Naive thymus-derived CD8-positive, alpha-beta T cell (primary cell): ENCODE results near the gene TRIM24. TPM values are rescaled to one million over a fixed set of nuclear protein-coding genes. Genes with fewer than 3 reads are reported as not detected.

Experiments
- ATAC-seq, 2 donors: fragments of 150-1000 bp; cut with Tn5 transposase in 1 of 2; sonication (Bioruptor Pico), chemical (Tn5 transposase) in 1 of 2; 1 replicate in 1 of 2; 2 replicates in 1 of 2; pipeline ENCODE4 v1.10.0; 2021; ENCODE audit warnings: mild to moderate bottlenecking in 2 of 2, moderate library complexity in 2 of 2
- POLR2A ChIA-PET: fragments of 350-600 bp; sonication (Branson Sonifier 250); formaldehyde crosslinking; loops from one replicate; lab custom pipeline; 2021; ENCODE audit warnings: antibody characterized with exemption; lab: Charles Lee
- DNase-seq, 10 donors: peaks; one replicate each; pipeline versions ENCODE4 v3.0.0 to v3.0.0-alpha.2; 2020 to 2022
- H3K27ac Mint-ChIP-seq, 10 donors: one replicate each; pipeline ENCODE4 v1.8.0; 2020 to 2022; ENCODE audit warnings: mild to moderate bottlenecking in 10 of 10, mixed read lengths in 10 of 10, moderate library complexity in 4 of 10, inconsistent platforms in 1 of 10
- H3K27me3 Mint-ChIP-seq, 5 donors: one replicate each; pipeline ENCODE4 v1.8.0; 2021 to 2022; ENCODE audit warnings: mixed read lengths in 5 of 5
- H3K36me3 Mint-ChIP-seq, 3 donors: one replicate each; pipeline ENCODE4 v1.8.0; 2020 to 2022; ENCODE audit warnings: mixed read lengths in 3 of 3, mild to moderate bottlenecking in 2 of 3, inconsistent platforms in 1 of 3
- H3K4me1 Mint-ChIP-seq, 4 donors: one replicate each; pipeline ENCODE4 v1.8.0; 2021 to 2022; ENCODE audit warnings: mixed read lengths in 4 of 4
- H3K4me3 Mint-ChIP-seq, 10 donors: one replicate each; pipeline ENCODE4 v1.8.0; 2020 to 2022; ENCODE audit warnings: mild to moderate bottlenecking in 10 of 10, mixed read lengths in 10 of 10, moderate library complexity in 6 of 10, inconsistent platforms in 1 of 10
- H3K9me3 Mint-ChIP-seq, 9 donors: one replicate each; pipeline ENCODE4 v1.8.0; 2020 to 2022; ENCODE audit warnings: mixed read lengths in 9 of 9, mild to moderate bottlenecking in 3 of 9, inconsistent platforms in 1 of 9, moderate library complexity in 1 of 9
- polyA plus RNA-seq, 3 donors: library from polyadenylated mRNA; unstranded; fragments of 300-500 nt; fragmentation: Illumina TruSeq; gene quantifications; one replicate each; pipeline ENCODE4 v1.2.3, GENCODE V29; 2021
- total RNA-seq, 8 experiments: library from RNA in 2 of 8; stranded (reverse) in 2 of 8; gene quantifications; one replicate each; pipeline ENCODE4 v1.2.3 and lab custom pipeline; 2021 to 2026

The TRIM24 gene
- total and polyA plus RNA-seq, 5 experiments from 2014 or later: 5.8 to 24.0 (median 12.2) TPM

- H3K27me3 Mint-ChIP-seq: peaks cover 0 to under 1% (median 0%) of the 10 kb centered on the region in 5 donors
- ATAC-seq: no peak
Measured at GRCh38 chr7:138595454-138595853, 135.4 kb downstream of the TRIM24 start.

GRCh38 chr7:138602451-138602850, 142.4 kb downstream of the TRIM24 start:
- DNase-seq: no peak
- Mint-ChIP-seq H3K9me3 (no peaks in the 10 kb centered on the region), H3K4me1 (peaks cover under 1 to 12% (median 8%) of the 10 kb centered on the region in 4 donors), H3K27ac (peak overlapping the region in 2 of 10 donors; percentile 45), H3K4me3 (no peak overlapping the region), H3K27me3 (peaks cover 0 to 3% (median 0%) of the 10 kb centered on the region in 5 donors), H3K36me3 (no peaks in the 10 kb centered on the region)
- ATAC-seq: no peak
- POLR2A ChIA-PET: no interaction called here

More at GRCh38 chr7:138595454-138595853, 135.4 kb downstream of the TRIM24 start:
- H3K4me1 Mint-ChIP-seq: no peaks in the 10 kb centered on the region
- H3K27ac Mint-ChIP-seq: no peak overlapping the region
- H3K4me3 Mint-ChIP-seq: no peak overlapping the region
- peaks cover 0 to 2% (median 0%) of the 10 kb centered on the region in 3 donors for H3K36me3 Mint-ChIP-seq
- POLR2A ChIA-PET: no interaction called here
- H3K9me3 Mint-ChIP-seq: peaks cover 0 to 4% (median 0%) of the 10 kb centered on the region in 9 donors
- DNase-seq: no peak

GRCh38 chr7:138603549-138604318, 143.7 kb downstream of the TRIM24 start:
- ATAC-seq (no peak), DNase-seq (no peak)
- H3K4me1 Mint-ChIP-seq: peaks cover 8 to 23% (median 14%) of the 10 kb centered on the region in 4 donors
- peaks cover 0 to 3% (median 0%) of the 10 kb centered on the region in 5 donors for H3K27me3 Mint-ChIP-seq
- H3K9me3 Mint-ChIP-seq: no peaks in the 10 kb centered on the region
- H3K4me3 Mint-ChIP-seq: no peak overlapping the region
- H3K36me3 Mint-ChIP-seq: no peaks in the 10 kb centered on the region
- POLR2A ChIA-PET: no interaction called here
- H3K27ac Mint-ChIP-seq: peak overlapping the region in 1 of 10 donors; percentile 51

- no peaks in the 10 kb centered on the region for H3K27me3 Mint-ChIP-seq
- no peak for DNase-seq
- ATAC-seq: no peak
- no peaks in the 10 kb centered on the region for H3K9me3 Mint-ChIP-seq
- H3K27ac Mint-ChIP-seq: no peak overlapping the region
- POLR2A ChIA-PET: no interaction called here
- no peak overlapping the region for H3K4me3 Mint-ChIP-seq
- H3K36me3 Mint-ChIP-seq: no peaks in the 10 kb centered on the region
- H3K4me1 Mint-ChIP-seq: peaks cover 9 to 23% (median 14%) of the 10 kb centered on the region in 4 donors
Measured at GRCh38 chr7:138606236-138606635, 146.2 kb downstream of the TRIM24 start.

GRCh38 chr7:138607216-138608126, 147.4 kb downstream of the TRIM24 start:
- no peak for ATAC-seq
- peaks cover 9 to 21% (median 14%) of the 10 kb centered on the region in 4 donors for H3K4me1 Mint-ChIP-seq
- POLR2A ChIA-PET: no interaction called here
- no peak overlapping the region for H3K27ac Mint-ChIP-seq
- H3K27me3 Mint-ChIP-seq: no peaks in the 10 kb centered on the region
- no peak for DNase-seq
- no peaks in the 10 kb centered on the region for H3K36me3 Mint-ChIP-seq
- no peaks in the 10 kb centered on the region for H3K9me3 Mint-ChIP-seq
- no peak overlapping the region for H3K4me3 Mint-ChIP-seq

- POLR2A ChIA-PET: no interaction called here
- Mint-ChIP-seq H3K27me3 (no peaks in the 10 kb centered on the region), H3K4me1 (peaks cover 8 to 19% (median 12%) of the 10 kb centered on the region in 4 donors), H3K4me3 (peak overlapping the region in 1 of 10 donors; percentile 36), H3K27ac (peak overlapping the region in 2 of 10 donors; percentile 17 to 63), H3K36me3 (no peaks in the 10 kb centered on the region), H3K9me3 (no peaks in the 10 kb centered on the region)
- DNase-seq (no peak), ATAC-seq (no peak)
Measured at GRCh38 chr7:138608275-138608674, 148.2 kb downstream of the TRIM24 start.

GRCh38 chr7:138610671-138611170, 150.7 kb downstream of the TRIM24 start:
- Mint-ChIP-seq H3K9me3 (no peaks in the 10 kb centered on the region), H3K4me1 (peaks cover 9 to 24% (median 16%) of the 10 kb centered on the region in 4 donors), H3K27me3 (no peaks in the 10 kb centered on the region), H3K27ac (peak overlapping the region in 3 of 10 donors; percentile 19 to 54 (median 28)), H3K36me3 (no peaks in the 10 kb centered on the region), H3K4me3 (no peak overlapping the region)
- ATAC-seq (no peak), DNase-seq (no peak)
- POLR2A ChIA-PET: no interaction called here

- Mint-ChIP-seq H3K27me3 (no peaks in the 10 kb centered on the region), H3K36me3 (no peaks in the 10 kb centered on the region), H3K4me3 (no peak overlapping the region), H3K27ac (no peak overlapping the region), H3K9me3 (no peaks in the 10 kb centered on the region), H3K4me1 (peaks cover 1 to 12% (median 6%) of the 10 kb centered on the region in 4 donors)
- POLR2A ChIA-PET: no interaction called here
- DNase-seq (no peak), ATAC-seq (no peak)
Measured at GRCh38 chr7:138613630-138614029, 153.6 kb downstream of the TRIM24 start.

GRCh38 chr7:138616085-138616484, 156.0 kb downstream of the TRIM24 start:
- no peak overlapping the region for H3K4me3 Mint-ChIP-seq
- no peak overlapping the region for H3K27ac Mint-ChIP-seq
- POLR2A ChIA-PET: no interaction called here
- peaks cover 0 to 16% (median 9%) of the 10 kb centered on the region in 4 donors for H3K4me1 Mint-ChIP-seq
- ATAC-seq (no peak), DNase-seq (no peak)
- no peaks in the 10 kb centered on the region for H3K27me3 Mint-ChIP-seq
- H3K36me3 Mint-ChIP-seq: no peaks in the 10 kb centered on the region
- H3K9me3 Mint-ChIP-seq: no peaks in the 10 kb centered on the region

- peak overlapping the region in 1 of 10 donors; percentile 41 for H3K4me3 Mint-ChIP-seq
- POLR2A ChIA-PET: no interaction called here
- no peak for ATAC-seq
- peak overlapping the region in 1 of 10 donors; percentile 79 for H3K27ac Mint-ChIP-seq
- peaks cover 0 to 13% (median 6%) of the 10 kb centered on the region in 4 donors for H3K4me1 Mint-ChIP-seq
- H3K9me3 Mint-ChIP-seq: no peaks in the 10 kb centered on the region
- H3K27me3 Mint-ChIP-seq: no peaks in the 10 kb centered on the region
- H3K36me3 Mint-ChIP-seq: no peaks in the 10 kb centered on the region
- no peak for DNase-seq
Measured at GRCh38 chr7:138618506-138618905, 158.4 kb downstream of the TRIM24 start.

- no peaks in the 10 kb centered on the region for H3K27me3 Mint-ChIP-seq
- H3K27ac Mint-ChIP-seq: no peak overlapping the region
- DNase-seq (no peak), ATAC-seq (no peak)
- no peaks in the 10 kb centered on the region for H3K9me3 Mint-ChIP-seq
- no peak overlapping the region for H3K4me3 Mint-ChIP-seq
- H3K36me3 Mint-ChIP-seq: no peaks in the 10 kb centered on the region
- H3K4me1 Mint-ChIP-seq: peaks cover under 1 to 10% (median 5%) of the 10 kb centered on the region in 4 donors
- POLR2A ChIA-PET: interaction anchor here (0.6 kb wide), 1 partner anchor 330 kb away, joined by 3 read pairs; no protein-coding TSS in a partner anchor
Measured at GRCh38 chr7:138618933-138619332, 158.9 kb downstream of the TRIM24 start.

GRCh38 chr7:138622841-138623240, 162.8 kb downstream of the TRIM24 start:
- DNase-seq (no peak), ATAC-seq (no peak)
- POLR2A ChIA-PET: no interaction called here
- H3K4me1 Mint-ChIP-seq: peaks cover 20 to 39% (median 33%) of the 10 kb centered on the region in 4 donors
- H3K9me3 Mint-ChIP-seq: no peaks in the 10 kb centered on the region
- H3K36me3 Mint-ChIP-seq: no peaks in the 10 kb centered on the region
- no peak overlapping the region for H3K4me3 Mint-ChIP-seq
- H3K27ac Mint-ChIP-seq: no peak overlapping the region
- no peaks in the 10 kb centered on the region for H3K27me3 Mint-ChIP-seq
